Measurements from ENCODE around the gene ERF.

- no peak; the same call in 1 of the 2 replicates for TF ChIP-seq POLR2A (IDR thresholded peaks at IDR 0.05; ENCODE audit: low read depth, low read length)
- no peak for TF ChIP-seq POLR2AphosphoS5 (IDR thresholded peaks at IDR 0.05; ENCODE audit: low read depth, low read length)
- no peak for TF ChIP-seq TAF1 (IDR thresholded peaks at IDR 0.05; ENCODE audit: borderline replicate concordance, low read depth, low read length)
Measured at GRCh38 chr19:42246143-42246921, 8.6 kb downstream of the ERF start.

All from GM12892 (cell line).